B cell (primary cell): ENCODE measurements around the gene CCDC54.

Experiments used
- CTCF ChIP-seq: fragments of 200-600 bp; IDR thresholded peaks from one replicate; pipeline ENCODE4 v1.8.0; 2022; ENCODE audit warnings: antibody characterized with exemption, mild to moderate bottlenecking
- EZH2 ChIP-seq: IDR thresholded peaks from 2 replicates; pipeline ENCODE4 v1.6.1; 2012; ENCODE audit warnings: borderline replicate concordance, low read depth, mild to moderate bottlenecking, moderate library complexity, low read length; ENCODE audit not compliant: insufficient read depth, poor library complexity, severe bottlenecking

GRCh38 chr3:107375682-107376081 is 1.6 kb upstream of the CCDC54 start:
- no peak for TF ChIP-seq CTCF
- no peak for TF ChIP-seq EZH2
